GM12891 (cell line): ENCODE measurements around the gene L3MBTL1.

Experiments
- DNase-seq: peaks from one replicate; pipeline ENCODE4 v3.0.0; 2011; ENCODE audit warnings: low spot score; ENCODE audit not compliant: insufficient read length
- FAIRE-seq: peaks from 2 replicates; lab custom pipeline; 2011; peaks lifted over from hg19 to GRCh38; lab: Jason Lieb, UNC
- PAX5 ChIP-seq: IDR thresholded peaks from 2 replicates; pipeline ENCODE4 v1.6.1; 2011; ENCODE audit warnings: low read length, moderate library complexity, mild to moderate bottlenecking; ENCODE audit not compliant: insufficient read depth, severe bottlenecking
- POLR2A ChIP-seq: IDR thresholded peaks from 2 replicates; pipeline ENCODE4 v1.6.1; 2011; ENCODE audit warnings: low read depth, low read length, control low read depth
- POLR2AphosphoS5 ChIP-seq: IDR thresholded peaks from 2 replicates; pipeline ENCODE4 v1.6.1; 2011; ENCODE audit warnings: low read depth, low read length, control low read depth
- POU2F2 ChIP-seq: IDR thresholded peaks from 2 replicates; pipeline ENCODE4 v1.6.1; 2011; ENCODE audit warnings: low read depth, mild to moderate bottlenecking, control low read depth, low read length, moderate library complexity
- SPI1 ChIP-seq: IDR thresholded peaks from 2 replicates; pipeline ENCODE4 v1.6.1; 2011; ENCODE audit warnings: low read depth, low read length, control low read depth
- TAF1 ChIP-seq: IDR thresholded peaks from 2 replicates; pipeline ENCODE4 v1.6.1; 2011; ENCODE audit warnings: low read depth, low read length, control low read depth

The L3MBTL1 gene

DNA sequence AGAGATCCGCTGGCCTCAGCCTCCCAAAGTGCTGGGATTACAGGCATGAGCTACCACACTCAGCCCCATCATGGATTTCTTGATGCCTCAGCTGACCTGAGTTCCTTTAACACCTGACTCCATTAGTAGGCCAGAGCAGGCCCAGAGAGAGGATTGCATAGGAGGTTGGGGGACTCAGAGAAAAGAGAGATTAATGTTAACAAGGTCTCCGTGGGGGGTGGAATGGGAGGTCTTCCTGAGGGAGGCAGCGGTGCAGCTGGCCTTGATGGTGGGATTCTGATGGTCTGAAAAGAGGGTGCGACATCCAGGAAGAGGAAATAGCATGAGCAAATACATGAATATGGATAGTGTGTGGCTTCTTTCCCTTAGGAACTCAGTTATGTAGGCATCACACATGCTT lies 61.2 kb downstream of the L3MBTL1 start:
- no peak for FAIRE-seq
- DNase-seq = no peak
- TF ChIP-seq SPI1 = no peak
- TF ChIP-seq POLR2A = no peak
- no peak for TF ChIP-seq TAF1

DNA sequence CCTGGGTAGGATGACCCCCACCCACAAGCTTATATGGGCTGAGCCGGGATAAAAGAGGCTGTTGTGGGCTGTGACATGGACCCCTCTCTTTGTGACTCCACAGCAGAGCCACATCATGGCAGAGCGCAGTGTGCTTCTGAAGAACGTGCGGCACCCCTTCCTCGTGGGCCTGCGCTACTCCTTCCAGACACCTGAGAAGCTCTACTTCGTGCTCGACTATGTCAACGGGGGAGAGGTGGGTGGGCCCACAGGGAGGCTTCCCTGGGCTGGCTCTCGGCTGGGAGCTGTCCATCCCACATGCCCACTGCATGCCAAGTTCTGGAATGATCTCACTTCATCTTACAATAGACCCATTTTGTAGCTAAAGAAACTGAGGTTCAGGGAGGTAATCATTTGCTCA lies 61.8 kb downstream of the L3MBTL1 start:
- FAIRE-seq = no peak
- no peak for DNase-seq
- TF ChIP-seq TAF1 (no peak), POU2F2 (no peak), POLR2A (no peak), POLR2AphosphoS5 (no peak), PAX5 (no peak), SPI1 (no peak)

DNA sequence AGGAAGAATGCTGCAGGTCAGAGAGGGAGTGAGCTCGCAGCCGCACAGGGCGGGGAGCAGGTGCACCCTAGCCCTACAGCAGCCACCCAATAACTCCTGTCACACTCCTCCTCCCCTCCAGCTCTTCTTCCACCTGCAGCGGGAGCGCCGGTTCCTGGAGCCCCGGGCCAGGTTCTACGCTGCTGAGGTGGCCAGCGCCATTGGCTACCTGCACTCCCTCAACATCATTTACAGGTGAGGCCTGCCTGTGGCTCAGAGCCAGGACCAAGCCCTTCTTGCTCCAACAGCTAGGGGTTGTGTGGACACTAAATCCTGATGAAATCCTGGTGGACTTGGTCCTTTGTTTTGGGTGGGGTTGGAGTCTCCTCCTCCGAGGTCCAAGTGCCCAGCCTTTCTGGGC lies 63.0 kb downstream of the L3MBTL1 start:
- TF ChIP-seq POLR2AphosphoS5 (no peak), POU2F2 (no peak), SPI1 (no peak), TAF1 (no peak), POLR2A (no peak), PAX5 (no peak)

DNA sequence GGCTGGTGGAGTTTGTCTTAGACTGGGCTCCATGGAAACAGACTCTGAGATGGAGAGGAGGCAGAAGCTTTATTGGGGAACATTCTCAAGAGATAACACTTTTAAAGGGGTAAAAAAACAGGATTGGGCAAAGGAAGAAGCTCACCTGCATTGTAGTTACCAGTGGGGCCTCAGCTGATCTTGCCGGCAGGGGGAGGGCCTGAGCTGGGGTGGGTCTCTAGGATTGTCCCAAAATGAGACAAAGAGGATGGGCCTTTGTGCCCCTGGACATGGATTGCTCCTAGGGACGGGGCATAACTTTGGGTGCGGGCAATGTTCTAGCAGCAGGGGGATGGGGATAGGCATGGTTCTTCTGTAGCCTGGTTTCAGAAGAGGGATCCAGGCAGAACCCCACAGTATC lies 63.8 kb downstream of the L3MBTL1 start:
- DNase-seq = no peak
- TF ChIP-seq TAF1 (no peak), POLR2AphosphoS5 (no peak), POU2F2 (no peak), SPI1 (no peak), PAX5 (no peak), POLR2A (no peak)
- FAIRE-seq = no peak

More for the DNA sequence above, 63.0 kb downstream of the L3MBTL1 start:
- FAIRE-seq = no peak
- DNase-seq = no peak

DNA sequence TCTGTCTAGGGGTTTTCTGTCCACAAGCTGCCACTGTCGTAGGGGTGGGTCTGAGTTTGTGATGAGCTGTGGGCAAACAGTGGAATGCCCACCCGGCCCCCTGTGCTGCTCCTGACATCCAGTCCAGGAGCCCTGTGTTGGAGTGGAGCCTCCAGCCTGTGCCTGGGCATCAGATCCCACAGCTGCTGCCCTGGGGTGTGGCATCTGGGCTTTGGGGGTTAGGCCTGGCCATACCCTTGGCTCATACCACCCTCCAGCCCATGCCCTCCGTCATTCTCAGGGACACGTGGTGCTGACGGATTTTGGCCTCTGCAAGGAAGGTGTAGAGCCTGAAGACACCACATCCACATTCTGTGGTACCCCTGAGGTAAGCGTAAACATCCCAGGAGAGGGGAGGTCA lies 64.3 kb downstream of the L3MBTL1 start:
- FAIRE-seq = no peak
- TF ChIP-seq POLR2A (no peak), POLR2AphosphoS5 (no peak), PAX5 (no peak), TAF1 (no peak), POU2F2 (no peak), SPI1 (no peak)
- DNase-seq = no peak

DNA sequence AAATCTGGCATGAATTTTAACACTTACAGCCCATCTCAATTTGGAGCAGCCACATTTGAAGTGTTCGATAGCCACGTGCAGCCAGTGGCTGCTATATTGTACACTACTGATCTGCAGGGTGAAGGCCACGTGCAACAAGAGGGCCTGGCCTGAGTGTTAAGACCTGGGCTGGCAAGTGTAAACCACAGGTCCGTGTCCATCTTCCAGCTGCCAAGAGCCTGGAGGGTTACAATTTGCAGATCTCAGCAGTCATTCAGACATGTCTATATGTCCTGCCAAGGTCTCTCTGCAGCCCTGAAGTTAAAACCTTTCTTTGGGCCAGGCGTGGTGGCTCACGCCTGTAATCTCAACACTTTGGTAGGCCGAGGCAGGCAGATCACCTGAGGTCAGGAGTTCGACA lies 65.4 kb downstream of the L3MBTL1 start:
- DNase-seq (no peak), FAIRE-seq (no peak)
- TF ChIP-seq PAX5 (no peak), POLR2AphosphoS5 (no peak), TAF1 (no peak), SPI1 (no peak), POLR2A (no peak), POU2F2 (no peak)

DNA sequence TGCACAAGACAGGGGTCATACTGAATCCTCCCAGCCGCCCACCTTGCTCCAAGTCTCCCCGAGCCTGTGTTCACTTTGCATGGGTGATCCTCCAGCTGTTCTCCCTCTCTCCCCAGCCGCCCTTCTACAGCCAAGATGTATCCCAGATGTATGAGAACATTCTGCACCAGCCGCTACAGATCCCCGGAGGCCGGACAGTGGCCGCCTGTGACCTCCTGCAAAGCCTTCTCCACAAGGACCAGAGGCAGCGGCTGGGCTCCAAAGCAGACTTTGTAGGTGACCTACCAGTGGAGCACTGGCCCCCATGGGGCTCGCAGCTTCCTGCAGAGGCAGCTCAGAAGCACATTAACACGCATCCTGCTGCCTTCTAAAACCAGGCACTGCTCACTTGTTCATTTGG lies 68.6 kb downstream of the L3MBTL1 start:
- FAIRE-seq = no peak
- no peak for TF ChIP-seq PAX5
- no peak for TF ChIP-seq SPI1
- no peak for TF ChIP-seq POLR2A
- no peak for DNase-seq

DNA sequence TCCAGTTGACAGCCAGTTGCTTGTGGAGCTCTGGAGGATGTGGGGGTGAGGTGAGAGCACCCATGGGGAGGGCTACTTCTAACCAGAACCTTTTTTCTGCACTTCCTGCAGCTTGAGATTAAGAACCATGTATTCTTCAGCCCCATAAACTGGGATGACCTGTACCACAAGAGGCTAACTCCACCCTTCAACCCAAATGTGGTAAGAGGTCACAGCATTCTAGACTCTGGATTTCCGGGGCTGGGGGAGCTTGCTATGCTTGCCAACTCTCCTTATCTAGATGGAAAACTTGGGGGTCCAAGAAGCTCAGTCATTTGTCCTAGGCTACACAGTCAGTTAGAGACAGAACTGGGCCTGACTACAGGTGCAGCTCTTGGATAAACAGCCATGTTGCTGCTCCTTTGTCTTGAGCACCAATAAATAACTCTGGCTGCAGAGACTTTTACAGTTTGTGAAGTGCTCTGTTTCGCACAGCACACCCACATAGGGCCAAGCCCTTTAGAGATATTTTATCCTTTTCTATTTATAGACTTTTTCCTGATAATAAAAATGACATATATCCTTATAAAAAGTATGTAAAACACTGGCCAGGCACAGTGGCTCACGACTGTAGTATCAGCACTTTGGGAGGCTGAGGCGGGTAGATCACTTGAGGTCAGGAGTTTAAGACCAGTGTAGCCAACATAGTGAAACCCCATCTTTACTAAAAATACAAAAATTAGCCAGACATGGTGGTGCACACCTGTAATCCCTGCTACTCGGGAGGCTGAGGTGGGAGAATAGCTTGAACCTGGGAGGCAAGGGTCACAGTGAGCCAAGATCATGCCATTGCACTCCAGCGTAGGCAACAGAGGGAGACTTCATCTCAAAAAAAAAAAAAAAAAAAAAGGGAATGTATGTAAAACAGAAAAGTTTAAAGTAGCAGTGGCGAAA lies 72.6 kb downstream of the L3MBTL1 start:
- TF ChIP-seq PAX5 (no peak), POLR2AphosphoS5 (no peak), SPI1 (no peak), TAF1 (no peak), POU2F2 (no peak), POLR2A (no peak)
- no peak for DNase-seq
- FAIRE-seq = no peak

DNA sequence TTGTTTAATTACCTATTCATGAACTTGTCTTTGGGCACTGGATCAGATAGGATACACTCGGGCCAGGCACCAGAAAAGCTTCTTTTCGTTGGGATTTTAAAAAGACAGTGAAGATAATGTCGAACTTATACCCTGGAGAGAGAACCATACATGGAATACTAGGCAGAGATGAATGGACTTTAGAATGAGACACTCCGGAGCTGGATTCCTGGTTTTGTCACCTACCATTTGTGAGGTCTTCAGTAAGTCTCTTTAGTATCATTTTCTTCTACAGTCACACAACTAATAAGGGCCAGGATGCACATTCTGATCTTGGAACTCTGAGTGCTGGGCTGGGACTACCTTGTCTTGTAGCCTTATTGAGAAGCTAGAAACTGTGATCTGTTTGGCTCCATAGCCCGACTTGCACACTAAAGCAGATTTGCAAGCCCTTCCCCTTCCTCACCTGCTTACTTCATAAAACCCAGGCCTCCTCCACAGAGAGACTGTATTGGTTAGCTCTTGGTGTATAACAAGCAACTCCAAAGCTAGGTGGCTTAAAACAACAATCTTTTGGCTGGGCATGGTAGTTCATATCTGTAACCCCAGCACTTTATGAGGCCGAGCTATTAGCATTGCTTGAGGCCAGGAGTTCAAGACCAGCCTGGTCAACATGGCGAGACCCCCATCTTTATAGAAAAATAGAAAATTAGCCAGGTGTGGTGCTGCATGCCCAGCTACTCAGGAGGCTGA lies 75.8 kb downstream of the L3MBTL1 start:
- no peak for TF ChIP-seq SPI1
- TF ChIP-seq PAX5 = no peak
- no peak for TF ChIP-seq TAF1
- TF ChIP-seq POLR2A = no peak
- TF ChIP-seq POLR2AphosphoS5 = no peak
- TF ChIP-seq POU2F2 = no peak
- no peak for DNase-seq
- FAIRE-seq = no peak
